PC-3 (cell line): ENCODE data around the gene NCOR2. TPM values are rescaled to one million over a fixed set of nuclear protein-coding genes. Genes with fewer than 3 reads are reported as not detected.

Experiments
- ATAC-seq: fragments of 200-7000 bp; cut with Tn5 transposase; 2 replicates; pipeline ENCODE4 v1.9.1; 2020; ENCODE audit warnings: mild to moderate bottlenecking, moderate library complexity
- BruUV-seq: library from RNA; stranded (reverse); fragments of 400-500 nt; replicated peaks from 2 replicates; lab custom pipeline; 2021; lab: Mats Ljungman, UMichigan
- CTCF ChIA-PET: fragments of 300-600 bp; sonication (Branson Sonifier 250); formaldehyde crosslinking; loops from one replicate; lab custom pipeline; 2022; ENCODE audit warnings: antibody characterized with exemption; lab: Charles Lee
- POLR2A ChIA-PET: fragments of 300-600 bp; sonication (Branson Sonifier 250); formaldehyde crosslinking; loops from one replicate; lab custom pipeline; 2022; ENCODE audit warnings: antibody characterized with exemption; ENCODE audit not compliant: unreplicated experiment; lab: Charles Lee
- DNase-seq: peaks from one replicate; pipeline ENCODE4 v3.0.0-alpha.2; 2015
- H2AFZ ChIP-seq: fragments of 300-600 bp; sonication (generic); 2 replicates; pipeline ENCODE4 v1.6.0; 2016; ENCODE audit warnings: antibody characterized with exemption, low read length
- H3F3A ChIP-seq: fragments of 300-600 bp; sonication (generic); one replicate; pipeline ENCODE4 v1.6.0; 2017; ENCODE audit warnings: antibody characterized with exemption, low read length, control low read depth, mild to moderate bottlenecking; ENCODE audit not compliant: unreplicated experiment
- H3K27ac ChIP-seq: fragments of 300-600 bp; sonication (generic); 2 replicates; pipeline ENCODE4 v1.5.1; 2016; ENCODE audit warnings: mild to moderate bottlenecking, low read length
- H3K27me3 ChIP-seq: fragments of 300-600 bp; sonication (generic); 2 replicates; pipeline ENCODE4 v1.6.1; 2016; ENCODE audit warnings: low read length, mixed read lengths
- H3K36me3 ChIP-seq: fragments of 300-600 bp; sonication (generic); 2 replicates; pipeline ENCODE4 v1.6.1; 2016; ENCODE audit warnings: low read depth, mixed run types, low read length, mixed read lengths
- H3K4me1 ChIP-seq: fragments of 300-600 bp; sonication (generic); 2 replicates; pipeline ENCODE4 v1.5.1; 2016; ENCODE audit warnings: low read length; ENCODE audit not compliant: insufficient read depth
- H3K4me2 ChIP-seq: fragments of 300-600 bp; sonication (generic); 2 replicates; pipeline ENCODE4 v1.6.0; 2016; ENCODE audit warnings: low read length
- H3K4me3 ChIP-seq: fragments of 300-600 bp; sonication (generic); 2 replicates; pipeline ENCODE4 v1.5.1; 2016; ENCODE audit warnings: mild to moderate bottlenecking, low read length, mixed read lengths
- H3K79me2 ChIP-seq: fragments of 300-600 bp; sonication (generic); 2 replicates; pipeline ENCODE4 v1.6.1; 2017; ENCODE audit warnings: low read length, mixed read lengths
- H3K9ac ChIP-seq: fragments of 300-600 bp; sonication (generic); 2 replicates; pipeline ENCODE4 v1.6.0; 2016; ENCODE audit warnings: mild to moderate bottlenecking, low read length
- H3K9me2 ChIP-seq: fragments of 300-600 bp; sonication (generic); replicated peaks from 2 replicates; pipeline ENCODE4 v1.6.1; 2016; ENCODE audit warnings: mixed run types, low read length, mixed read lengths
- H3K9me3 ChIP-seq: fragments of 300-600 bp; sonication (generic); 2 replicates; pipeline ENCODE4 v1.6.1; 2016; ENCODE audit warnings: low read length, mixed read lengths
- H4K20me1 ChIP-seq: fragments of 300-600 bp; sonication (generic); 2 replicates; pipeline ENCODE4 v1.6.1; 2016; ENCODE audit warnings: low read length, mixed read lengths
- CTCF ChIP-seq: fragments of 300-600 bp; sonication (generic); conservative IDR thresholded peaks from 2 replicates; pipeline ENCODE4 v1.5.1; 2017; ENCODE audit warnings: antibody characterized with exemption, low read depth, mild to moderate bottlenecking, low read length
- EZH2 ChIP-seq: fragments of 300-600 bp; sonication (generic); IDR thresholded peaks from one replicate; pipeline ENCODE4 v1.6.1; 2017; ENCODE audit warnings: antibody characterized with exemption, mild to moderate bottlenecking, low read length; ENCODE audit not compliant: unreplicated experiment
- EZH2phosphoT487 ChIP-seq: fragments of 300-600 bp; sonication (generic); IDR thresholded peaks from 2 replicates; pipeline ENCODE4 v1.6.1; 2018; ENCODE audit warnings: mild to moderate bottlenecking, antibody characterized with exemption, low read length, borderline replicate concordance
- intact Hi-C: fragments of 100-400 bp; cut with micrococcal nuclease; formaldehyde crosslinking; loops from 2 replicates; pipeline ENCODE4 v1.9.0; 2023
- total RNA-seq: library from RNA; depleted of rRNA; stranded (reverse); fragments of >200 nt; gene quantifications from 2 replicates; pipeline ENCODE4 v1.2.3, GENCODE V29; 2014

The NCOR2 gene
- total RNA-seq, 1 experiment from 2014 or later = 117 TPM

DNA sequence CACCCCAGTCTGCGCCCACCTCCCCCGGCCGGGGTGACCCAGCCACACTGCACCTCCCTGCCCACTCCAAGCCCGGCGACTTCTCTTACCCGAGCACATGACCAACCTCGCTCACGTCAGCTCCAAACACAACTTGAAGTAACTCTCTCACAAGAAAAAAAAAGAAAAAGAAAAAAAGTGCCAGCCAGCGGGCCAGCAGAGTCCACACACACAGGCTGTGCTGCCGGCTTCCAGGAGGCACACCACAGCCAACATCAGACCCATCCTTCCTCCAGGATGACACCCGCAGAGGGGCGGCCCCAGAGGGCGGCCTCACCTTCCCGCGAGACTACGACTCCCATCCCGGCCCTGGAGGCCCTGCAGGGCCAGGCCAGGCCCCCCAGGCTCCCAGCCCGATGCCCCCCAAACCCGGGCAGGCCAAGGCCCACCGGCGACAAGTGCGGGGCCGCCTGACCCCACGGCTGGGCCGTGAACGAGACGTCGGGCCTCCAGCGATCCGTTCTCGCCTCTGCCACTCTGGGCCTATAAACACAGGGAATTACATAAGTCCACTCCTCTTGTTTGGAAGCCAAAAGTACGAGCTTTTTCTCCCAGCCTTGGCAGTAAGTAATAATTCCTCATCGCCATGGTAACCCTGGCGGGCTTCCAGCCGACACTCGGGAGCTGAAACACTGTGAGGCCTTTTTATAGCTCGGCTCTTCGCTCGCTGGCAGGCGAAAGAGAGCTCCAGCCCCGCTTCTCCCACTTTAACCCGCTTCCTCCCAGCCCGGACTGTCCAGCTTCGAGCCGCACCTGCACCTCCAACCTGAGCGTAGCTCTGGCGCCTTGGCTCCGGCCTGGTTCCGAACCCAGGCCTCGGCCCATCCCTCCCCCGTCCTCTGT, 49.1 kb downstream of the NCOR2 start:
- H3K9ac ChIP-seq = peak overlapping the region; percentile 70
- no peaks in the 10 kb centered on the region for H3K27me3 ChIP-seq
- peak overlapping the region; percentile 93 for H3K27ac ChIP-seq
- H3K9me2 ChIP-seq = no peaks in the 10 kb centered on the region
- DNase-seq = peak; percentile 99
- H3K79me2 ChIP-seq = peaks cover 63% of the 10 kb centered on the region
- intact Hi-C loops = loop anchor here (2.0 to 5.0 kb wide), 4 partner anchors 49 to 229 kb away; partner anchors contain the start of gene NCOR2
- H2AFZ ChIP-seq = peak overlapping the region; percentile 71
- peaks cover 20% of the 10 kb centered on the region; the same call in 1 of the 2 replicates for H4K20me1 ChIP-seq
- ATAC-seq = peak; percentile 70
- CTCF ChIA-PET = interaction anchor here (0.8 to 1.4 kb wide), 3 partner anchors 130 to 228 kb away, joined by 3 to 6 read pairs (median 3); no protein-coding TSS in a partner anchor
- POLR2A ChIA-PET = interaction anchor here (0.6 to 1.4 kb wide), 6 partner anchors 32 to 546 kb away, joined by 3 to 9 read pairs (median 4); partner anchors contain the start of gene CCDC92
- H3K4me2 ChIP-seq = peak overlapping the region; percentile 86
- no peaks in the 10 kb centered on the region for H3K9me3 ChIP-seq
- peaks cover 7% of the 10 kb centered on the region for H3F3A ChIP-seq
- BruUV-seq = TSS peak; percentile 52
- H3K36me3 ChIP-seq = no peaks in the 10 kb centered on the region
- H3K4me1 ChIP-seq = peaks cover 54% of the 10 kb centered on the region
- peak overlapping the region; percentile 71 for H3K4me3 ChIP-seq
- no peak for TF ChIP-seq CTCF
- no peak for TF ChIP-seq EZH2
- no peak for TF ChIP-seq EZH2phosphoT487
